ENCODE results near the gene TNS2. TPM values are rescaled to one million over a fixed set of nuclear protein-coding genes. Genes with fewer than 3 reads are reported as not detected.
A peak's percentile ranks its signal among the peaks of the same experiment; 100 is the strongest.

Gene TNS2
- total and polyA plus RNA-seq, 9 of the 15 experiments (the other 6 are each of a cell fraction or from before 2014, with no cell fraction given), result 0.28 to 3.1 (median 1.2) TPM; not detected in 1

DNA sequence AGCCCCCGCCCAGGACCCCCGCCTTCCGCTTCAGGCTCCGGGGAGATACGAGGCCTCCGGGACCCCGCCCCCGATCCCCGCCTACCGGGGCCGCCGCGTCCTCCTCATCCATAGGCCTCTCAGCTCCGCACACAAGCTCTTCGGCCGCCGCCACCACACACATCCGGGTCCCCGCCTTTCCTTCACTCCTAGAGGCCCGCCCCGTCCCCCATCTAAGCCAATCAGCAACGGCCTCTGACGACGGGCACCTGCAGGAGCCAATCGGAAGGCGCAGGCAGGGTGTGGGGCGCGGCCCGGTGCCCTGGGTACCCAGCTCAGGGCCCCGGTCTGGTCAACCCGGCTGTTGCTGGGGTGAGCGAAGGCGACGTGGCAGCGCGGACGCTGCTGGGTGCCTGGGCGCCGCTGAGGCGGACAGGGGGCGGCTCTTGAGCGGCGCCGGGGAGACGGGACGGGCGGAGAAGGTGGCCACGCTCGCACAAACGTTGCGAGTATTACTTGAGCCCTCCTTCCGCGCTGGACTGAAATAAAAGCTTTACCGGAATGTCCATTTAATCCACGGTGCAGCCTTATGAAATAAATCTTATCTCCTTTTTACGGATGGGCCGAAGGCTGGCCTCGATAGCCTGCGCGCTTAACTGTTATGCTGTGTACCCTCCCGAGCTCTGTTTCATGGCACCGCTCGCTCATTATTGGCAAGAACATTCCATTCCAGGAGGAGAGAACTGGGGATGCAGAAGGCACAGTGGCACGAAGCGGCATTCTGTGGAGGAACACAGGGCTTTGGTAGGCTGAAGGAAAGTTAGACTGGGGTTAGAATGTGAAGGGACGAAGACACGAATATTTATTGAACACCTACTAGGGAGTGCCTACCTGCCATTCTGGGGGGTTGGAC, 29.6 kb downstream of the TNS2 start, which contains the start of gene SPRYD3:
Gene SPRYD3 (minus strand): TSS at position 165 of the 892 bp plus-strand sequence. CDS start 57 bp downstream, at position 108.
- peaks cover 8% of the 10 kb centered on the region; the same call in 2 of the 3 replicates for H3K79me2 ChIP-seq (ENCODE audit: control insufficient read depth, insufficient read depth, low read length)
- DNase-seq (ENCODE audit: extremely low read depth in 1 of 4, low spot score in 3 of 4) (peak; percentile 98 to 100 (median 100)), ATAC-seq (peak; percentile 99), FAIRE-seq (peak; percentile 90)
- no peaks in the 10 kb centered on the region for H3K9me1 ChIP-seq (ENCODE audit: control insufficient read depth, insufficient read depth, low read length)
- no peaks in the 10 kb centered on the region for H3K9me3 ChIP-seq (replicated peaks; ENCODE audit: control insufficient read depth, insufficient read depth, low read depth, low read length)
- no peaks in the 10 kb centered on the region for H4K20me1 ChIP-seq (replicated peaks; ENCODE audit: control insufficient read depth, insufficient read depth, low read length)
- BruUV-seq (replicated peaks), result TSS peak; percentile 96
- H3K9ac ChIP-seq (ENCODE audit: insufficient read depth in 1 of 2, low read depth in 2 of 2, low read length in 2 of 2), result peak within 1 kb of the TSS; percentile 83 to 96
- in situ Hi-C loops (cut with MboI) (no loop called here), intact Hi-C loops (cut with micrococcal nuclease) (no loop called here)
- WGBS (ENCODE audit: insufficient coverage, low coverage, missing lambda C conversion rate), result 6% methylated on average over 63 of the region's 67 CpGs
- peaks cover 6% of the 10 kb centered on the region; the same call in 2 of the 3 replicates for H3K36me3 ChIP-seq (ENCODE audit: control insufficient read depth, insufficient read depth, low read length)
- peaks cover 5 to 13% of the 10 kb centered on the region in 2 experiments; a peak in 3 of 5 replicates for H3K4me1 ChIP-seq (replicated peaks in 1 of 2; ENCODE audit: control insufficient read depth in 2 of 2, insufficient read depth in 2 of 2, low read length in 2 of 2)
- ChIA-PET CTCF (ENCODE audit: low intra/inter-chr PET ratio) (no interaction called here), POLR2A (interaction anchor here (0.6 to 2.3 kb wide), 19 partner anchors 12 to 422 kb away, joined by 3 to 12 read pairs (median 3); partner anchors contain the start of genes CSAD, IGFBP6 and TARBP2)
- H3K4me2 ChIP-seq (ENCODE audit: insufficient read depth, low read length), result peak within 1 kb of the TSS; percentile 95
- H3K27ac ChIP-seq (ENCODE audit: extremely low read depth, low read depth, low read length), result peak within 1 kb of the TSS; percentile 71
- peak within 1 kb of the TSS; percentile 88 for H2AFZ ChIP-seq (ENCODE audit: low read depth, low read length)
- H3K27me3 ChIP-seq (ENCODE audit: control insufficient read depth in 2 of 2, insufficient read depth in 2 of 2, low read length in 2 of 2), result no peaks in the 10 kb centered on the region
- H3K4me3 ChIP-seq, result peak within 1 kb of the TSS; percentile 58
- TF ChIP-seq HNRNPL (IDR thresholded peaks at IDR 0.05; ENCODE audit: low read depth, low read length), result peak; percentile 89
- no peak for TF ChIP-seq JUNB (CRISPR knock-in tag; conservative IDR thresholded peaks at IDR 0.05)
- TF ChIP-seq, protein P1, sequence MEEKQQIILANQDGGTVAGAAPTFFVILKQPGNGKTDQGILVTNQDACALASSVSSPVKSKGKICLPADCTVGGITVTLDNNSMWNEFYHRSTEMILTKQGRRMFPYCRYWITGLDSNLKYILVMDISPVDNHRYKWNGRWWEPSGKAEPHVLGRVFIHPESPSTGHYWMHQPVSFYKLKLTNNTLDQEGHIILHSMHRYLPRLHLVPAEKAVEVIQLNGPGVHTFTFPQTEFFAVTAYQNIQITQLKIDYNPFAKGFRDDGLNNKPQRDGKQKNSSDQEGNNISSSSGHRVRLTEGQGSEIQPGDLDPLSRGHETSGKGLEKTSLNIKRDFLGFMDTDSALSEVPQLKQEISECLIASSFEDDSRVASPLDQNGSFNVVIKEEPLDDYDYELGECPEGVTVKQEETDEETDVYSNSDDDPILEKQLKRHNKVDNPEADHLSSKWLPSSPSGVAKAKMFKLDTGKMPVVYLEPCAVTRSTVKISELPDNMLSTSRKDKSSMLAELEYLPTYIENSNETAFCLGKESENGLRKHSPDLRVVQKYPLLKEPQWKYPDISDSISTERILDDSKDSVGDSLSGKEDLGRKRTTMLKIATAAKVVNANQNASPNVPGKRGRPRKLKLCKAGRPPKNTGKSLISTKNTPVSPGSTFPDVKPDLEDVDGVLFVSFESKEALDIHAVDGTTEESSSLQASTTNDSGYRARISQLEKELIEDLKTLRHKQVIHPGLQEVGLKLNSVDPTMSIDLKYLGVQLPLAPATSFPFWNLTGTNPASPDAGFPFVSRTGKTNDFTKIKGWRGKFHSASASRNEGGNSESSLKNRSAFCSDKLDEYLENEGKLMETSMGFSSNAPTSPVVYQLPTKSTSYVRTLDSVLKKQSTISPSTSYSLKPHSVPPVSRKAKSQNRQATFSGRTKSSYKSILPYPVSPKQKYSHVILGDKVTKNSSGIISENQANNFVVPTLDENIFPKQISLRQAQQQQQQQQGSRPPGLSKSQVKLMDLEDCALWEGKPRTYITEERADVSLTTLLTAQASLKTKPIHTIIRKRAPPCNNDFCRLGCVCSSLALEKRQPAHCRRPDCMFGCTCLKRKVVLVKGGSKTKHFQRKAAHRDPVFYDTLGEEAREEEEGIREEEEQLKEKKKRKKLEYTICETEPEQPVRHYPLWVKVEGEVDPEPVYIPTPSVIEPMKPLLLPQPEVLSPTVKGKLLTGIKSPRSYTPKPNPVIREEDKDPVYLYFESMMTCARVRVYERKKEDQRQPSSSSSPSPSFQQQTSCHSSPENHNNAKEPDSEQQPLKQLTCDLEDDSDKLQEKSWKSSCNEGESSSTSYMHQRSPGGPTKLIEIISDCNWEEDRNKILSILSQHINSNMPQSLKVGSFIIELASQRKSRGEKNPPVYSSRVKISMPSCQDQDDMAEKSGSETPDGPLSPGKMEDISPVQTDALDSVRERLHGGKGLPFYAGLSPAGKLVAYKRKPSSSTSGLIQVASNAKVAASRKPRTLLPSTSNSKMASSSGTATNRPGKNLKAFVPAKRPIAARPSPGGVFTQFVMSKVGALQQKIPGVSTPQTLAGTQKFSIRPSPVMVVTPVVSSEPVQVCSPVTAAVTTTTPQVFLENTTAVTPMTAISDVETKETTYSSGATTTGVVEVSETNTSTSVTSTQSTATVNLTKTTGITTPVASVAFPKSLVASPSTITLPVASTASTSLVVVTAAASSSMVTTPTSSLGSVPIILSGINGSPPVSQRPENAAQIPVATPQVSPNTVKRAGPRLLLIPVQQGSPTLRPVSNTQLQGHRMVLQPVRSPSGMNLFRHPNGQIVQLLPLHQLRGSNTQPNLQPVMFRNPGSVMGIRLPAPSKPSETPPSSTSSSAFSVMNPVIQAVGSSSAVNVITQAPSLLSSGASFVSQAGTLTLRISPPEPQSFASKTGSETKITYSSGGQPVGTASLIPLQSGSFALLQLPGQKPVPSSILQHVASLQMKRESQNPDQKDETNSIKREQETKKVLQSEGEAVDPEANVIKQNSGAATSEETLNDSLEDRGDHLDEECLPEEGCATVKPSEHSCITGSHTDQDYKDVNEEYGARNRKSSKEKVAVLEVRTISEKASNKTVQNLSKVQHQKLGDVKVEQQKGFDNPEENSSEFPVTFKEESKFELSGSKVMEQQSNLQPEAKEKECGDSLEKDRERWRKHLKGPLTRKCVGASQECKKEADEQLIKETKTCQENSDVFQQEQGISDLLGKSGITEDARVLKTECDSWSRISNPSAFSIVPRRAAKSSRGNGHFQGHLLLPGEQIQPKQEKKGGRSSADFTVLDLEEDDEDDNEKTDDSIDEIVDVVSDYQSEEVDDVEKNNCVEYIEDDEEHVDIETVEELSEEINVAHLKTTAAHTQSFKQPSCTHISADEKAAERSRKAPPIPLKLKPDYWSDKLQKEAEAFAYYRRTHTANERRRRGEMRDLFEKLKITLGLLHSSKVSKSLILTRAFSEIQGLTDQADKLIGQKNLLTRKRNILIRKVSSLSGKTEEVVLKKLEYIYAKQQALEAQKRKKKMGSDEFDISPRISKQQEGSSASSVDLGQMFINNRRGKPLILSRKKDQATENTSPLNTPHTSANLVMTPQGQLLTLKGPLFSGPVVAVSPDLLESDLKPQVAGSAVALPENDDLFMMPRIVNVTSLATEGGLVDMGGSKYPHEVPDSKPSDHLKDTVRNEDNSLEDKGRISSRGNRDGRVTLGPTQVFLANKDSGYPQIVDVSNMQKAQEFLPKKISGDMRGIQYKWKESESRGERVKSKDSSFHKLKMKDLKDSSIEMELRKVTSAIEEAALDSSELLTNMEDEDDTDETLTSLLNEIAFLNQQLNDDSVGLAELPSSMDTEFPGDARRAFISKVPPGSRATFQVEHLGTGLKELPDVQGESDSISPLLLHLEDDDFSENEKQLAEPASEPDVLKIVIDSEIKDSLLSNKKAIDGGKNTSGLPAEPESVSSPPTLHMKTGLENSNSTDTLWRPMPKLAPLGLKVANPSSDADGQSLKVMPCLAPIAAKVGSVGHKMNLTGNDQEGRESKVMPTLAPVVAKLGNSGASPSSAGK (IDR thresholded peaks at IDR 0.05), result no peak
- TF ChIP-seq ZNF699 (CRISPR knock-in tag; IDR thresholded peaks at IDR 0.05; ENCODE audit: insufficient replicate concordance), result no peak
- no peak for TF ChIP-seq CBFA2T2 (conservative IDR thresholded peaks at IDR 0.05)
- peak; percentile 48; the same call in 1 of the 2 replicates for TF ChIP-seq ZBTB17 (CRISPR knock-in tag; IDR thresholded peaks at IDR 0.05)
- TF ChIP-seq MCM3 (IDR thresholded peaks at IDR 0.05), result no peak
- TF ChIP-seq ATF7 (IDR thresholded peaks at IDR 0.05), result peak; percentile 67; the same call in 1 of the 2 replicates
- TF ChIP-seq KDM5B (IDR thresholded peaks at IDR 0.05; ENCODE audit: insufficient replicate concordance, low read depth, low read length), result peak; percentile 84
- TF ChIP-seq CTBP1 (IDR thresholded peaks at IDR 0.05; ENCODE audit: borderline replicate concordance), result peak; percentile 87
